Right cardiac atrium (tissue), 5 donors: ENCODE measurements around the gene ELOVL1. TPM values are rescaled to one million over a fixed set of nuclear protein-coding genes. Genes with fewer than 3 reads are reported as not detected.

Experiments used
- ATAC-seq, 2 donors: fragments of 200-7000 bp; cut with Tn5 transposase; one replicate each; pipeline versions ENCODE4 v1.8.0 to v1.9.1; 2020; ENCODE audit warnings: moderate library complexity in 2 of 2, mild to moderate bottlenecking in 1 of 2
- DNase-seq, 3 donors: peaks; one replicate each; pipeline ENCODE4 v3.0.0-alpha.2; 2020
- H3K27ac ChIP-seq: one replicate; pipeline ENCODE4 v1.5.1; 2013; ENCODE audit warnings: mild to moderate bottlenecking, low read length, control low read depth, moderate library complexity
- H3K27me3 ChIP-seq: one replicate; pipeline ENCODE4 v1.6.1; 2013; ENCODE audit not compliant: control insufficient read depth, insufficient read depth
- H3K4me1 ChIP-seq: one replicate; pipeline ENCODE4 v1.6.1; 2013; ENCODE audit warnings: low read length; ENCODE audit not compliant: control insufficient read depth, insufficient read depth
- H3K4me3 ChIP-seq: one replicate; pipeline ENCODE4 v1.5.1; 2013; ENCODE audit warnings: low read length, control low read depth
- H3K9me3 ChIP-seq: one replicate; pipeline ENCODE4 v1.6.1; 2013; ENCODE audit warnings: low read length; ENCODE audit not compliant: control insufficient read depth
- WGBS: extraction: QIAGEN DNeasy Blood & Tissue Kit; methylation state at CpG from one replicate; pipeline ENCODE4 v1.1.7; 2013; 5-methylcytosine and 5-hydroxymethylcytosine counted together
- intact Hi-C, 4 donors: fragments of 100-400 bp; cut with DNase I; formaldehyde crosslinking; loops; one replicate each; pipeline versions ENCODE4 v1.11.0 to v1.14.0; 2022 to 2023
- polyA plus RNA-seq: library from polyadenylated mRNA; stranded (reverse); fragments of 200-250 nt; gene quantifications from one replicate; pipeline ENCODE4 v1.2.3, GENCODE V29; 2013
- total RNA-seq, 4 donors: library from RNA; stranded (reverse); fragmentation: NEBNext Ultra II Directional; extraction: Animal tissue kit (Norgen Biotek cat#: 25700); gene quantifications; one replicate each; pipeline ENCODE4 v1.2.1, GENCODE V29; 2021
- donor health status: healthy with polysubstance abuse.
- donor health status: DM: no; HTN: yes; CAD: no.
- donor health status: DM: no; HTN: no; CAD: no.
- donor health status: DM: no; HTN: yes; CAD: no; lungs with severe emphysema.
- donor health status: DM: yes; HTN: yes; CAD: no.

Gene ELOVL1
- total and polyA plus RNA-seq, 5 donors, result 33.1 to 47.1 (median 37.6) TPM

DNA sequence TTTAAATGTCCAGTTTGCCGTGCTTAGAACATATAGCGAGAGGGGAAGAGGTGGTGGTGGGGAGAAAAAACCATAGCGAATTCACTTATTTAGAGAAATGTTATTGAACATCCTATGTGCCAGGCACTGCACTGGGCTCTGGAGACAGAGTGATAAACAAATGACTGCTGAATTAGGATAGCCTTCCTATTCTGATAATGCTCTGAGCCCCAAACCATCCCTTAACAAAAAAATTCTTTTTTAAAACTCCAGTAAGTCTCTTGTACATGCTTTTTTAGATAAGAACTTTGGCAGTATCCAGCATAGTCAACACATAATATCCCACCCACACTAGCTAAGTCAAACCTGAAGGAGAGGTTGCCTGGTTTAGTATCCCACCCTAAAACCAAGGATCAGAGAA is 30.4 kb upstream of the ELOVL1 start:
- Histone ChIP-seq H3K27me3 (no peaks in the 10 kb centered on the region), H3K4me1 (peaks cover 5% of the 10 kb centered on the region), H3K27ac (no peak overlapping the region), H3K9me3 (no peaks in the 10 kb centered on the region), H3K4me3 (no peak overlapping the region)
- intact Hi-C loops, result no loop called here
- DNase-seq, result no peak
- no peak for ATAC-seq
- WGBS, result 96% methylated on average over 3 of the region's 3 CpGs

DNA sequence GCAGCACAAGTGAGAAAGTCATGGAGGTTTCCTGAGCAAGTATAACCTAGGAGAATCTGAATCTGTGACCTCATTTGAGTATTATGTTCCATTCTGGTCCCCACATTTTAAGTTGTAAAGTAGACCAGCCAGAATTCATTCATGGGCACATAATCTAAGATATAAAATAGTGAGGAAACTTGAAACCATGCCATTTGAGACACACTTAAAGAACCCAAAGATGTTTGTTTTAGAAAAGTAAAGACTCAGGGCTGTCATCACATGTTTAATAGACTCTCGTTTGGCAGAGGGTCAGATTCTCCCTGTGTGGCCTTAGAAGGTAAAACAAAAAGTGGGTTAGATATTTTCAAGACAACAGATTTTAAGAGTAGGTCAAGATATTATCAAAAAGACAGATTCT is 28.2 kb upstream of the ELOVL1 start:
- intact Hi-C loops, result no loop called here
- no peak for ATAC-seq
- Histone ChIP-seq H3K9me3 (no peaks in the 10 kb centered on the region), H3K4me3 (no peak overlapping the region), H3K27me3 (no peaks in the 10 kb centered on the region), H3K4me1 (no peaks in the 10 kb centered on the region), H3K27ac (no peak overlapping the region)
- DNase-seq, result no peak
- WGBS, result 76% methylated on average over 1 of the region's 1 CpG

DNA sequence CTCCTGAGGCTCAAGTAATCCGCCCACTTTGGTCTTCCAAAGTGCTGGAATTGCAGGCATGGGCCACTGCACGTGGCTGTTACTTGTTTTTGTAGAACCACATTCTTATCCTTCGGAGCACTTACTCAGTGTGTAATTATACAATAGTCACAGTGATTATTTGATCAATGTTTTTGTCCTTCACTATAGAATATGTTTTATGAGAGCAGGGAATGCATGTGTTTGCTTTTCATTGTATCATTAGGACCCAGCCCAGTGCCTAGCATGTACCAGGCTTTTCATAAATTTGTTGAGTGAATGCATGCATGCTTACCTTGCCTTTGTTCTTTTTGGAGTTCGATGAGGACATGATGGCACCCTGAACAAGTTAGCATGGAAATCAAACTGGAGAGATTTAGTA is 27.7 kb upstream of the ELOVL1 start:
- intact Hi-C loops, result no loop called here
- Histone ChIP-seq H3K4me3 (no peak overlapping the region), H3K27me3 (no peaks in the 10 kb centered on the region), H3K9me3 (no peaks in the 10 kb centered on the region), H3K4me1 (no peaks in the 10 kb centered on the region), H3K27ac (no peak overlapping the region)
- no peak for DNase-seq
- no peak for ATAC-seq
- 89% methylated on average over 4 of the region's 4 CpGs for WGBS

DNA sequence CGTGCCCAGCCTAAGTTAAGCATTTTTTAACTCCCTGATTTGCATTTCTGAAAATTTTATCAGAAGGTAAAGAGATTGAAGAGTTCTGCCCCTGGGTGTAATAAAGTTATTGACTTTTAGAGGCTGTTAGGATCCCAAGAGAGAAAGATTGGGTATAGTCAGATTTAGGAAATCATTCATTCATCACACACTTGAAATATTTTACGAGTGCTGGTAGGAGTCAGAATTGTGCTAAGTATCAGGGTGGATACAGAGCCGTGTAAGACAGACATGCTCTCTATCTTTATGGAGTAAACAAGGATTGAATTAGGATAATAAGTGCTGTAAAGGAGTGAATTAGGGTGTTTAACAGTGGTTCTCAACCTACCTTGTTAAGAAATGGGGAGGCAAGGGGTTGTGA is 24.9 kb upstream of the ELOVL1 start:
- ATAC-seq (no peak), DNase-seq (no peak)
- H3K27ac ChIP-seq, result no peak overlapping the region
- intact Hi-C loops, result no loop called here
- peaks cover 10% of the 10 kb centered on the region for H3K4me1 ChIP-seq
- no peak overlapping the region for H3K4me3 ChIP-seq
- H3K27me3 ChIP-seq, result no peaks in the 10 kb centered on the region
- 61% methylated on average over 3 of the region's 3 CpGs for WGBS
- no peaks in the 10 kb centered on the region for H3K9me3 ChIP-seq

DNA sequence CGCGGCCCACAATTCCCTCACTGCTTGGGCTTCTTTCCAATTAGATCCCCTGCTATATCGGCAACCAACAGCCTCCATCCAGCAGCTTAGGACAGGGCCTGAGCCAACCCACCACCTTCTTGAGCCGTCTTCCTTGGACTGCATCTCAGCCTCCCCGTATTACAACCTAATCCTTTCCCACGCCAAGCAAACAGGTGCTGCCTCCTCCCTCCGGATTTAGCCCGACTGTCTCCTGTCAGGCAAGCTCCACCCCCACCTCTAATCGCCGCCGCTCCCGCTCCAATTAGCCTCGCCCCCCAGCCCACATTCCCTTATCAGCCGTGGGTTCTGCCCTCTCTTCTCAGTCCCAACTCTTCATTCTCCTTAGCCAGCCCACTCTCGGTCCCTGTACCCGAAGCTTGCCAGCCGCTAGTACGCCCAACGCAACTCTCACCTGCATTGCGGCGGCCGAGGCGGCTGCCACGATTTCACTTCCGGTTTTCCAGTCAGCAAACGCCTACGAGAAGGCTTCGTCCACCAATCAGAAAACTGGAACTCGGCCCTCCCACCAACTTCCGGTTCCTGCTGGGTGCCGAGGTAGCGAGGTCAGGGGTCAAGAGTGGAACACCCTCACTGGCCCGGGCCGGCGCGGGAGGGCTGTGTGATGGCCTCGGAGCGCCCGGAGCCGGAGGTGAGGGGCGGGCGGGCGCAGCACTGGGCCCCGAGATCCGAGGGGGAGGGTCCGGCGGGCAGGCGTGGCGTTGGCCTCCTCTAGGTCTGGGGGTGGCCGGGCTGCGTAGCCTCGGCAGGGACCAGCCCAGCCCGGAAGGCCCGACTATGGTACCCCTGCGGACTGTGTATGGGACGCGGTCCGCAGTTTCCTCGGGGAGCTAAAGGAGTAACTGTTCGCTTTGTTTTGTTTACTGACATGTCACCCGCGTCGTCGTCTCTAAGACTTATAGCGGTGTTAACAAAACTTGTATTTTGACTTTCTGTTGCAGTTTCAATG is 21.8 kb upstream of the ELOVL1 start, which contains the start of the genes MED8 and SZT2:
Gene MED8, minus strand, starts transcription at position 475 of the 988 bp plus-strand sequence. Its CDS starts 36 bp downstream, at position 439.
Gene SZT2, plus strand, starts transcription at position 574 of the 988 bp plus-strand sequence. Its CDS starts 70 bp downstream, at position 644.
- ATAC-seq, result peak; percentile 98
- H3K9me3 ChIP-seq, result no peaks in the 10 kb centered on the region
- intact Hi-C loops, result loop anchor here in 3 of 4 donors (10.0 kb wide), 1 partner anchor 155 kb away; no protein-coding TSS in a partner anchor

DNA sequence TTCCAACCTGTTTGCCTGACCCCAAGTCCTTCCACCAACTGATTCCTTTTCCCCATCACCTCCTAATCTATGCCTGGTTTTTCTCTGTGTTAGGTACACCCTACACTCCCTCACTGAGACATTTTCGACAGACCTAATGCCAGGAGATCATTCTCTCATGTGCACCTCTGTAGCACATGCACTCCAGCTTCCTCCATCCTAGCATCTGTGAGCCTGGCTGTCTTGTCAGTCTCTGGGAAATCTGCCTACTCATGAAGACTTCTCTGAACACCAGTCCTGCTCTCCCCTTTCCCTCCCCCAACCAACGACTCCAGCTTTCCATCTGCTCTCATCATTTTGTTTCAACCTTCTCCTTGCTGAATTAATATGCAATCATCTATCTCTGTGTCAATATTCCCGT is 20.8 kb upstream of the ELOVL1 start:
- Histone ChIP-seq H3K4me1 (peaks cover 10% of the 10 kb centered on the region), H3K4me3 (peak overlapping the region; percentile 84), H3K27me3 (no peaks in the 10 kb centered on the region), H3K27ac (peak overlapping the region; percentile 15), H3K9me3 (no peaks in the 10 kb centered on the region)
- ATAC-seq (no peak), DNase-seq (no peak)
- WGBS, result 38% methylated on average over 3 of the region's 3 CpGs
- intact Hi-C loops, result loop anchor here in 3 of 4 donors (10.0 kb wide), 1 partner anchor 154 kb away; no protein-coding TSS in a partner anchor

More for the DNA sequence above, 21.8 kb upstream of the ELOVL1 start, which contains the start of the genes MED8 and SZT2:
- H3K4me3 ChIP-seq, result peak within 1 kb of the TSS; percentile 84
- H3K4me1 ChIP-seq, result peaks cover 10% of the 10 kb centered on the region
- peak; percentile 95 to 98 (median 97) for DNase-seq
- no peaks in the 10 kb centered on the region for H3K27me3 ChIP-seq
- WGBS, result under 1% methylated on average over 65 of the region's 65 CpGs
- H3K27ac ChIP-seq, result peak within 1 kb of the TSS; percentile 76

DNA sequence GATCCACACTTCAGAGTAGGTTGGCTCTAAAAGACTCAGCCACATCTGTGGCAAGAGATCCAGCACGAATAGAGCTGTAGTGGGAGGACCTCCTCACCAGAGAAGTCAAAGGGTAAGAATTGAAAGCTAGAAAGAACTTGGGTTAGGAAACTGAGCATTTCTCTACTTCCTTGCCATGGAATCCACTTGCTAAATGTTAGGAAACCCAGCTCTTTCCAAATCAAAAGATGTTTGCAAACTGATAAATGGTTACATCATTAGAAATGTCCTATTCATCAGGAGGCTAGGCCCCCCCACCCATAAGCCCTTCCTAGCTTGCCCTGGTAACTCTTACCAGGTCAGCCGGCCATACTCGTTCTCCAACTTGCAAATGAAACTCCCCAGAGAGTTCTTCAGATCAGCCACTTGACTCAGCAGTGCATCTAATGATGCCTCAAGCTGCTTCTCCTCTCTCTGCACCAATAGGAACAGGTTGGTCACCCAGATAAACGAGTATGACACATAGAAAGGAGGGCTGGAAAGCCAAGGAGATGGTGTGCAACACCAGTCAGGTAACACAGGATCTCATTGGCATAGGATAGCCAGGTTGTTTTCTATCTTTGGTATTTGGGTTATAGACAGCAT is 20.3 kb upstream of the ELOVL1 start:
- Histone ChIP-seq H3K9me3 (no peaks in the 10 kb centered on the region), H3K4me3 (peak overlapping the region; percentile 84), H3K27ac (no peak overlapping the region), H3K27me3 (no peaks in the 10 kb centered on the region), H3K4me1 (peaks cover 10% of the 10 kb centered on the region)
- no peak for DNase-seq
- no peak for ATAC-seq
- WGBS, result 52% methylated on average over 4 of the region's 4 CpGs
- intact Hi-C loops, result loop anchor here in 3 of 4 donors (10.0 kb wide), 1 partner anchor 153 kb away; no protein-coding TSS in a partner anchor

DNA sequence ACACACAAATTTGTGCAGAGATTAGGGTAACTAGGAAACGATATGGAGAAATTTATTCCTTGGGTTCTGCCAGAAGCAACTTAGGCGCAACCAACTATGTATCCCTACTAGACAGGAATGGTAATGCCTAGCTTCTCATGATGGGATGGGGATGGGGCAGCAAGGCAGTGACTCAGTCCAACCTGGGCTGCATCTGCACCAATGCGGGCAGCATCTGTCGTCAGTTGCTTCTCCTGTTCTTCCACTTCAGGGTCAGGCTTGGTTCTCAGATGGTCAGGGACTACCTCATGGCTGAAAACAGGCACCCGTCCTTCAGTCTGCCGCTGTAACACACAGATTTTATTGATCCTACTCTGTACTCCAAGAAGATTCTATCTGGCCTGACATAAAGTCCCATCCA is 18.9 kb upstream of the ELOVL1 start:
- Histone ChIP-seq H3K4me3 (no peak overlapping the region), H3K9me3 (no peaks in the 10 kb centered on the region), H3K27me3 (no peaks in the 10 kb centered on the region), H3K4me1 (peaks cover 21% of the 10 kb centered on the region), H3K27ac (no peak overlapping the region)
- WGBS, result 93% methylated on average over 6 of the region's 6 CpGs
- ATAC-seq (no peak), DNase-seq (no peak)
- intact Hi-C loops, result loop anchor here in 3 of 4 donors (10.0 kb wide), 1 partner anchor 152 kb away; no protein-coding TSS in a partner anchor

DNA sequence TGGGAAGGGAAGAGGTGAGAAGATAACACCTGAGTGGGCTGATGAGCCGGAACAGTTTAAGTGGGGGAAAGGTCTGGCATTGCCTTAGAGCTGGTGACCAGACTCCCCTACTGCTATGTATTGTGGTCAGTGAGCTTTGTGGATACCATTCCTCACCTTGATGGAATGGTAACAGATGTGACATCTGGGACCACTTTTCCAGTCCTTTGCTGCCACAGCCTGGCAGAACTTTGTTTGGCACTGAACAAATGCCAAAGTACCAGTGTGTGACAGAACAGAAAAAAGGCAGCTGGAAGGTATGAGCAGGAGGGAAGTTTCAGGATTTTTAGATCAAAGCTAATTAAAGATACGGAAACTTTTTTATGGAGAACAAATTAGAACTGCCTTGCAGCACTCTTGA is 15.6 kb upstream of the ELOVL1 start:
- peaks cover 17% of the 10 kb centered on the region for H3K4me1 ChIP-seq
- no peaks in the 10 kb centered on the region for H3K27me3 ChIP-seq
- ATAC-seq, result peak; percentile 6 to 10
- intact Hi-C loops, result loop anchor here (5.0 to 10.0 kb wide), 2 partner anchors 146 to 149 kb away; no protein-coding TSS in a partner anchor
- no peak overlapping the region for H3K27ac ChIP-seq
- WGBS, result 77% methylated on average over 2 of the region's 2 CpGs
- DNase-seq, result no peak
- no peak overlapping the region for H3K4me3 ChIP-seq
- H3K9me3 ChIP-seq, result no peaks in the 10 kb centered on the region

DNA sequence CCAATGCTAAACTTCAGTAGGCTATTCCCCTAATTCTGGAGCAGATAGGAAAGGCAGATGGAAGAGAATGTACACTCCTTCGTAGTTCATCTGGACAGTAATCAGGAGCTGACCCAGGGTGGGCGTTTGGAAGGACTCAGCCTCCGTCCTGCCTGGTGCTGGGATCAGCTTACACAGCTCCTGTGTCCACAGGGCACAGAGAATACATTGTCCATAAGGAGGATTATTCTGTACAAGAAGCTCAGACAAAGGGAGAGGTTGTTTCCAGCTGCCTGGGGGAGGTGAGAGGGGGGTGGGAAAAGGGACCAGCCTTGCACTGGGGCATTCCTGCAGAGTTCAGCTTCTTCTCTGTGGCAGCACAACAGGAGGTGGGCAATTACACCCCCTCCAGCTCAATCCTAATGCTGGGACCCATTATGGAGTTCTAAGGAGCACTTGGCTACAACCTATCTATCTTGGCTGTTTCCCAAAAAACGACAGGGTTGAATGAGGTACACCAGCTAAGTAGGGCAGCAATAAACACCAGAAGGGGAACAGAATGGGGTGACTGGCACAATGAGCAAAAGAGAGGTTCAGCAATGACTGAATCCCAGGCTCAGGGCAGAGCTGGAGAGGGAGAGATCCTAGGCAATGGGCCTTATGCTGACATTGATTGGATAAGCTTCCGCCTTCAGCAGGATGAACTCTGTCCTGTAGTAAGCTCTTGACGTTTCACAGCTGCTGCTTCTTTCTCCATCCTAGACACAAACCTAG is 14.4 kb upstream of the ELOVL1 start:
- Histone ChIP-seq H3K4me3 (no peak overlapping the region), H3K27ac (peak overlapping the region; percentile 31), H3K27me3 (no peaks in the 10 kb centered on the region), H3K9me3 (no peaks in the 10 kb centered on the region), H3K4me1 (peaks cover 13% of the 10 kb centered on the region)
- ATAC-seq (peak; percentile 53 to 70), DNase-seq (no peak)
- WGBS, result 42% methylated on average over 6 of the region's 6 CpGs
- intact Hi-C loops, result loop anchor here (5.0 to 10.0 kb wide), 2 partner anchors 145 to 147 kb away; no protein-coding TSS in a partner anchor
